ENCODE data around the gene PRDM16. TPM values are rescaled to one million over a fixed set of nuclear protein-coding genes. Genes with fewer than 3 reads are reported as not detected.

The PRDM16 gene
- total and polyA plus RNA-seq, 2 of the 13 experiments (the other 11 are each of a cell fraction or from before 2014, with no cell fraction given), result 0.15 to 0.81 TPM

GRCh38 chr1:3292868-3293562 is 224.0 kb downstream of the PRDM16 start (continued):
- TF ChIP-seq NFE2 (CRISPR knock-in tag; IDR thresholded peaks at IDR 0.05) (no peak), ZBTB2 (CRISPR knock-in tag; IDR thresholded peaks at IDR 0.05; ENCODE audit: low read depth) (0 out of 2 replicates have a peak, but pooled peaks have one; percentile 19), DPF2 (CRISPR knock-in tag; IDR thresholded peaks at IDR 0.05; ENCODE audit: borderline replicate concordance, low read depth) (peak; percentile 81; the same call in 1 of the 2 replicates), ZNF501 (CRISPR knock-in tag; IDR thresholded peaks at IDR 0.05) (peak; percentile 45), CHD4 (IDR thresholded peaks at IDR 0.05; ENCODE audit: borderline replicate concordance, low read length) (no peak), HNF1A (IDR thresholded peaks at IDR 0.05; ENCODE audit: low read depth) (peak; percentile 38; the same call in 1 of the 2 replicates), HNF1A (CRISPR knock-in tag; IDR thresholded peaks at IDR 0.05; ENCODE audit: borderline replicate concordance) (0 out of 2 replicates have a peak, but pooled peaks have one; percentile 18), ZFP1 (CRISPR knock-in tag; IDR thresholded peaks at IDR 0.05) (no peak), ZNF317 (CRISPR knock-in tag; IDR thresholded peaks at IDR 0.05) (0 out of 2 replicates have a peak, but pooled peaks have one; percentile 10), LCORL (IDR thresholded peaks at IDR 0.05) (no peak), LCORL (CRISPR knock-in tag; IDR thresholded peaks at IDR 0.05) (peak; percentile 82), NFE2L1 (CRISPR knock-in tag; IDR thresholded peaks at IDR 0.05; ENCODE audit: borderline replicate concordance) (no peak), PTBP1 (IDR thresholded peaks at IDR 0.05; ENCODE audit: low read depth, low read length, poor library complexity, severe bottlenecking) (no peak), IKZF1 (IDR thresholded peaks at IDR 0.05) (no peak), KDM6A (CRISPR knock-in tag; IDR thresholded peaks at IDR 0.05; ENCODE audit: low read depth) (no peak), SIN3A (IDR thresholded peaks at IDR 0.05; ENCODE audit: borderline replicate concordance, low read depth, low read length) (no peak), PHF5A (CRISPR knock-in tag; IDR thresholded peaks at IDR 0.05; ENCODE audit: low read depth, unreplicated experiment) (no peak), PRDM15 (CRISPR knock-in tag; IDR thresholded peaks at IDR 0.05) (no peak), PHF20 (CRISPR knock-in tag; IDR thresholded peaks at IDR 0.05) (no peak), CTCF (CRISPR knock-in tag; IDR thresholded peaks at IDR 0.05) (no peak)
